Fibroblast of gingiva (primary cell): Measurements from ENCODE around the gene SV2B.
"Not testable (repeated sequence)": the region's sequence is repeated elsewhere in the genome, so short reads cannot be mapped to it uniquely, and the experiment has no call there.

Experiments used
- DNase-seq: peaks from one replicate; pipeline ENCODE4 v3.0.0-alpha.2; 2011; ENCODE audit warnings: low read depth

SV2B gene

GRCh38 chr15:91311986-91312385, 211.9 kb downstream of the SV2B start:
- no peak for DNase-seq

GRCh38 chr15:91316126-91316525, 216.1 kb downstream of the SV2B start:
- no peak for DNase-seq

- no peak for DNase-seq
These were observed 218.5 kb downstream of the SV2B start for GRCh38 chr15:91318516-91318915.

GRCh38 chr15:91318931-91319330, 218.9 kb downstream of the SV2B start:
- DNase-seq: no peak

GRCh38 chr15:91319371-91320059, 219.5 kb downstream of the SV2B start:
- DNase-seq: no peak

GRCh38 chr15:91320101-91320500, 220.0 kb downstream of the SV2B start:
- no peak for DNase-seq

GRCh38 chr15:91329914-91330313, 229.9 kb downstream of the SV2B start:
- no peak for DNase-seq

GRCh38 chr15:91331581-91331980, 231.5 kb downstream of the SV2B start:
- no peak for DNase-seq

GRCh38 chr15:91335702-91336101, 235.6 kb downstream of the SV2B start:
- no peak for DNase-seq

- no peak for DNase-seq
These were observed 236.6 kb downstream of the SV2B start for GRCh38 chr15:91336687-91337086.

- no peak for DNase-seq
These were observed 238.7 kb downstream of the SV2B start for GRCh38 chr15:91338766-91339165.

GRCh38 chr15:91342097-91342496, 242.0 kb downstream of the SV2B start:
- DNase-seq: no peak

- DNase-seq: not testable (repeated sequence)
These were observed 244.9 kb downstream of the SV2B start for GRCh38 chr15:91344912-91345311.

- DNase-seq: no peak
These were observed 245.7 kb downstream of the SV2B start for GRCh38 chr15:91345736-91346135.

- DNase-seq: no peak
These were observed 246.2 kb downstream of the SV2B start for GRCh38 chr15:91346259-91346658.

- no peak for DNase-seq
These were observed 248.9 kb downstream of the SV2B start for GRCh38 chr15:91348752-91349500.
